ENCODE results near the gene CGB1. TPM values are rescaled to one million over a fixed set of nuclear protein-coding genes. Genes with fewer than 3 reads are reported as not detected.

The CGB1 gene
- total RNA-seq, 2 donors from 2014 or later: not detected

Small RNAs within 50 kb of the gene (microRNA-seq; reads per million reads assigned to microRNA genes)
- 0 to 0.26 reads per million in 2 donors for gene MIR6798 (ENCODE audit: borderline microRNAs expressed in 2 of 2)

Other genes starting within 250 kb of the CGB1 start
- 10 to 100 TPM; 21.7 to 24.9 TPM for gene BCAT2, start 225.9 kb downstream of the CGB1 start, total RNA-seq
- 1 to 10 TPM; 5.6 to 6.6 TPM for gene HSD17B14, start 200.4 kb downstream of the CGB1 start, total RNA-seq
- gene PLEKHA4, start 168.3 kb downstream of the CGB1 start, total RNA-seq: 10 to 100 TPM; 91.0 to 91.2 TPM
- gene PPP1R15A, start 164.5 kb downstream of the CGB1 start, total RNA-seq: 100 to 1,000 TPM in 1 of 2 donors, 10 to 100 TPM in 1; 72.8 to 172 TPM
- 1 to 10 TPM in 1 of 2 donors, under 1 TPM in 1; 0.86 to 1.9 TPM for gene TULP2, start 138.2 kb downstream of the CGB1 start, total RNA-seq
- 100 to 1,000 TPM; 219 to 282 TPM for gene NUCB1, start 136.6 kb downstream of the CGB1 start, total RNA-seq
- gene DHDH, start 103.2 kb downstream of the CGB1 start, total RNA-seq: not detected
- gene BAX, start 82.0 kb downstream of the CGB1 start, total RNA-seq: 10 to 100 TPM; 44.6 to 53.4 TPM
- 1,000 to 10,000 TPM; 2,854 to 3,275 TPM for gene FTL, start 71.6 kb downstream of the CGB1 start, total RNA-seq
- 10 to 100 TPM; 28.0 to 39.5 TPM for gene GYS1, start 43.6 kb downstream of the CGB1 start, total RNA-seq
- 10 to 100 TPM; 34.7 to 43.1 TPM for gene RUVBL2, start 43.0 kb downstream of the CGB1 start, total RNA-seq
- not detected for gene LHB, start 19.8 kb downstream of the CGB1 start, total RNA-seq
- gene CGB3, start 12.6 kb downstream of the CGB1 start, total RNA-seq: not detected
- not detected for gene CGB2, start 5.0 kb downstream of the CGB1 start, total RNA-seq
- not detected for gene CGB5, start 7.0 kb upstream of the CGB1 start, total RNA-seq
- not detected for gene CGB8, start 12.2 kb upstream of the CGB1 start, total RNA-seq
- gene CGB7, start 20.9 kb upstream of the CGB1 start, total RNA-seq: not detected
- not detected for gene NTF4, start 27.9 kb upstream of the CGB1 start, total RNA-seq
- gene KCNA7, start 35.8 kb upstream of the CGB1 start, total RNA-seq: not detected
- gene SNRNP70, start 48.6 kb upstream of the CGB1 start, total RNA-seq: 100 to 1,000 TPM; 114 to 124 TPM
- gene LIN7B, start 77.5 kb upstream of the CGB1 start, total RNA-seq: 1 to 10 TPM; 9.0 to 9.3 TPM
- under 1 TPM in 1 of 2 donors, not detected in 1; 0.81 TPM for gene C19orf73, start 82.2 kb upstream of the CGB1 start, total RNA-seq
- gene PPFIA3, start 82.6 kb upstream of the CGB1 start, total RNA-seq: 1 to 10 TPM; 3.6 to 4.9 TPM
- gene HRC, start 118.5 kb upstream of the CGB1 start, total RNA-seq: 1 to 10 TPM; 1.1 to 2.4 TPM
- gene TRPM4, start 120.9 kb upstream of the CGB1 start, total RNA-seq: 10 to 100 TPM; 20.5 to 36.0 TPM